RCC 7860 (cell line): ENCODE results near the gene MBL2.
A peak's percentile ranks its signal among the peaks of the same experiment; 100 is the strongest.

ENCODE experiments used
- DNase-seq: peaks from one replicate; pipeline ENCODE4 v3.0.0-alpha.2; 2015; ENCODE audit warnings: low spot score
- FAIRE-seq: peaks from 2 replicates; lab custom pipeline; 2012; peaks lifted over from hg19 to GRCh38; lab: Jason Lieb, UNC

Gene MBL2

GRCh38 chr10:52772623-52773022, at the start of gene MBL2:
Gene MBL2, minus strand, starts transcription at chr10:52772784. Its CDS starts 1,149 bp downstream, at chr10:52771635.
- FAIRE-seq = no peak

GRCh38 chr10:52820309-52820708, 47.7 kb upstream of the MBL2 start:
- DNase-seq = no peak
- no peak for FAIRE-seq

More at GRCh38 chr10:52772623-52773022, at the start of gene MBL2:
- DNase-seq = no peak

GRCh38 chr10:52818019-52818418, 45.4 kb upstream of the MBL2 start:
- FAIRE-seq (peak; percentile 66), DNase-seq (peak; percentile 60)

- FAIRE-seq (no peak), DNase-seq (no peak)
Observed at GRCh38 chr10:52814506-52814905, 41.9 kb upstream of the MBL2 start.

GRCh38 chr10:52811776-52812175, 39.2 kb upstream of the MBL2 start:
- DNase-seq (no peak), FAIRE-seq (no peak)

- no peak for DNase-seq
- no peak for FAIRE-seq
Observed at GRCh38 chr10:52810761-52811160, 38.2 kb upstream of the MBL2 start.

- FAIRE-seq (no peak), DNase-seq (no peak)
Observed at GRCh38 chr10:52807803-52808202, 35.2 kb upstream of the MBL2 start.

- DNase-seq (no peak), FAIRE-seq (no peak)
Observed at GRCh38 chr10:52805414-52806285, 33.1 kb upstream of the MBL2 start.

GRCh38 chr10:52801947-52802346, 29.4 kb upstream of the MBL2 start:
- DNase-seq (peak; percentile 58), FAIRE-seq (peak; percentile 92)

GRCh38 chr10:52786098-52786497, 13.5 kb upstream of the MBL2 start:
- FAIRE-seq (no peak), DNase-seq (no peak)

- no peak for FAIRE-seq
- DNase-seq = no peak
Observed at GRCh38 chr10:52785418-52785817, 12.8 kb upstream of the MBL2 start.

- DNase-seq (no peak), FAIRE-seq (no peak)
Observed at GRCh38 chr10:52783726-52784125, 11.1 kb upstream of the MBL2 start.

- DNase-seq (no peak), FAIRE-seq (no peak)
Observed at GRCh38 chr10:52782554-52782953, 10.0 kb upstream of the MBL2 start.

- FAIRE-seq (no peak), DNase-seq (no peak)
Observed at GRCh38 chr10:52780391-52781155, 8.0 kb upstream of the MBL2 start.

- FAIRE-seq = no peak
- DNase-seq = peak; percentile 40
Observed at GRCh38 chr10:52779541-52780390, 7.2 kb upstream of the MBL2 start.

- FAIRE-seq (no peak), DNase-seq (no peak)
Observed at GRCh38 chr10:52778511-52779392, 6.2 kb upstream of the MBL2 start.

GRCh38 chr10:52777414-52777813, 4.8 kb upstream of the MBL2 start:
- FAIRE-seq = no peak
- no peak for DNase-seq

- DNase-seq (no peak), FAIRE-seq (no peak)
Observed at GRCh38 chr10:52776471-52776903, 3.9 kb upstream of the MBL2 start.

GRCh38 chr10:52775132-52775647, 2.6 kb upstream of the MBL2 start:
- DNase-seq (no peak), FAIRE-seq (no peak)

- no peak for DNase-seq
- no peak for FAIRE-seq
Observed at GRCh38 chr10:52774600-52775106, 2.1 kb upstream of the MBL2 start.
